CD4-positive, alpha-beta T cell treated with Interleukin-2 at 100 ng/mL for 4 hours (primary cell): ENCODE measurements around the gene SCYGR6.

ENCODE experiments used
- DNase-seq: peaks from one replicate; pipeline ENCODE4 v3.0.0-alpha.2; 2020; ENCODE audit warnings: low spot score

The SCYGR6 gene

GRCh38 chr2:227713291-227713690, 11.3 kb downstream of the SCYGR6 start:
- DNase-seq, result no peak

DNA sequence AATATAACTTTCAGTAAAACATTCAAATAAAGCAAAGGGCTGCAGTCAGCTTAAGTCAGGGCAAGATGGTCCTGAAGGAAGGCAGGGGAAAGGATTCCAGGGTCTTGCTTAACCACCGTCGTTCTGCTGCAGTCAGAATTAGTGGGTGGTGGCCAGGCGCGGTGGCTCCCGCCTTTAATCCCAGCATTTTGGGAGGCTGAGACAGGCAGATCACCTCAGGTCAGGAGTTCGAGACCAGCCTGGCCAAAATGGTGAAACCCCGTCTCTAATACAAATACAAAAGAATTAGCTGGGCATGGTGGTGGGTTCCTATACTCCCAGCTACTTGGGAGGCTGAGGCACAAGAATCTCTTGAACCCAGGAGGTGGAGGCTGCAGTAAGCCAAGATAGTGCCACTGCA, 13.6 kb downstream of the SCYGR6 start:
- DNase-seq, result no peak

DNA sequence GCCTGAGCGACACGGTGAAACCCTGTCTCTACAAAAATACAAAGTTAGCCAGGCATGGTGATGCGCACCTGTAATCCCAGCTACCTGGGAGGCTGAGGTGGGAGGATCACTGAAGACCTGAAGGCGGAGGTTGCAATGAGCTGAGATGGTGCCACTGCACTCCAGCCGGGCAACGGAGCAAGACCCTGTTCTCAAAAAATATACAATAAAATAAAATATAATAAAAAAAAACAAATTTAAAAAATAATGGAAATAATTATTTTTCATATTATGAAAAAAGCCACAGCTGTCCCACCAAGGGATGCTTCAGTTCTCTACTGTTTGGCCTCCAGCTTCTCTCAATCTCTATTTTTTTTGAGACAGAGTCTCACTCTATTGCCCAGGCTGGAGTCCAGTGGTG, 17.2 kb downstream of the SCYGR6 start:
- DNase-seq, result no peak

- no peak for DNase-seq
Observed at GRCh38 chr2:227706859-227707258, 17.7 kb downstream of the SCYGR6 start.

GRCh38 chr2:227703961-227704360, 20.6 kb downstream of the SCYGR6 start:
- DNase-seq, result no peak

DNA sequence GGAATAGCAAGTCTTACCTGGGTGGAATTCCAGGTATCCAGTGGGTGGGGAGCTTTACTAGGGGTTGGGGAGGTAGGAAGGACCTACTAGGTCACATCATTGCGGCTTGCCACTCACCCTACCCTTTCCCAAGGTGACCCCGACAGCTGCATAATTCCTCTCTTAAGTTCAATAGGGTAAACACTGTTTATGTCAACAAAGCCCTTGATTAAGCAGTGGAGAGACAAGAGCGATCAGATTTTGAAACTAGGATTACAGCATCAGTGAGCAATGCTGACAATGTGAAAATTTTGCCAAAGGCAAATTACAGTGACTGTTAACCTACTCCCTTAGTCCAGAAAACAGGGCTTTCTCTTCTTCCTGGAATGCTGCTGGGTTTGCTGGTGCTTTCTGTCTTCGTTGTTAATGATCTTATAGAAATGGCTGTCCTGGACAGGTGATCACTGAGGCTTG, 21.3 kb downstream of the SCYGR6 start:
- DNase-seq, result no peak

GRCh38 chr2:227701556-227701955, 23.0 kb downstream of the SCYGR6 start:
- no peak for DNase-seq

DNA sequence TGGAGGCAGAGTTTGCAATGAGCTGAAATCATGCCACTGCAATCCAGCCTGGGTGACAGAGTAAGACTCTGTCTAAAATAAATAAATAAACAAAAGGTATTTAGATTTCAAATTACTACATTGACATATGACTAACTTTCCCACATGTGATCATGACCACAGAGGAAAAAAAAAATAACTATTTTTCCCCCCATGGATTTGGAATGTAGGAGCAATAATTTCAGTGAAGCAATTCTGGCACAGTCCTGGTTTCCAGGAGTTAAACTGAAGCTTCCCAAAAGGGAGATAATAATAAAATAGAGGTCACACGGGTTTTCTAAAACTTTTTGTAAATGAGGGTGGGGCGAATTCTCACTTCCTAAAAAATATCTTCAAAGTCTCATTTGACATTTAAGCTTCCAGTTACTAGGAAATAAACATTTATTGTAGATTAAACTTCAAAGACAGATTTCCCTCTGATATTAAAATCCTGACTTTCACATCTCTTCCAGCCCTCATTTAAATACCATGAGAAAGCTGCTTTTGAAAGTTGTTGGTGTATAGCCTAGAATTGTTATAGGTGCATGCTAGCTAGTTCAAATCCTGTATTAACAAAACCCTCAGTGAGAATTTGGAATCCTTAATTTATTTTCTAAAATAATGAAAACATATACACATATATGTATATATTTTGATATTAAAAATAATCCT, 27.4 kb downstream of the SCYGR6 start:
- no peak for DNase-seq

DNA sequence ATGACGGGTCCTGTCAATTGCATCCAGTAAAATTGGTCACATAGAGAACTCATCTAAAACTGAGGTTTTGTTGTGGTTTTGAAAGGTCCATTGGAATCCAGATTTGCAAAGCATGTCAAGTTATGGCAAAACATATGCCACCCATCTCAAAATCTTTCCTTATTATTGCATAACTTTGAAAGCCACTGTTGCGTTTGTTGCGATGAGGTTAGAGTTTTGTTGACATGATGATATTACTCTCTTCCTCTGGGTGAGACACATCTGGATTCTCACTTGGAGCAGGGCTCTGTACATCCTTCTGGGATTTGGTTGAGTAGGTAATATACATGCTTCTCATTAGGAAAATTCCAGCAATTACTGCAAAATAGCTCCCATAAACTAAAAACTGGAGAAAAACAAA, 37.4 kb downstream of the SCYGR6 start:
- DNase-seq, result no peak

- no peak for DNase-seq
Observed at GRCh38 chr2:227684258-227684657, 40.3 kb downstream of the SCYGR6 start.

DNA sequence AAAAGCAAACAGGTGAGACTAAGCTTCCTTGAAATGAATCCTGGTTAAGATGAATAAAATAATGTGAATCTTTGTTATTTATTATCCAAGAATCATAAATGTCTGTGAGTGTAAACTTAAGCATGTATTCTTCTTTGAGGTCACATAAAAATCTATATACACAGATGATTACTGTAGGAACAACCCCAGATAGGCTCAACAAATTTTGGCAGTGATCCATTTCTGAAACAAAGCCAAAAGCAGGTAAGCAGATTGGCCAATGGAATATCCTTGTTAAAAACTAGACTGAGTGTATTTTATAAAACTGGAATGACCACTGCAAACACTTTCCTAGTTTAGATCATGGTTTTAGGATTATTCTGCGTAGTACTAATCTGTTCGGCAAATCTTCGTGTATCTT, 46.6 kb downstream of the SCYGR6 start:
- no peak for DNase-seq

GRCh38 chr2:227674485-227674884, 50.1 kb downstream of the SCYGR6 start:
- DNase-seq, result no peak
